Measurements from ENCODE around the gene ABCF1.
"Not testable (repeated sequence)": the region's sequence is repeated elsewhere in the genome, so short reads cannot be mapped to it uniquely, and the experiment has no call there.

ABCF1 gene

DNA sequence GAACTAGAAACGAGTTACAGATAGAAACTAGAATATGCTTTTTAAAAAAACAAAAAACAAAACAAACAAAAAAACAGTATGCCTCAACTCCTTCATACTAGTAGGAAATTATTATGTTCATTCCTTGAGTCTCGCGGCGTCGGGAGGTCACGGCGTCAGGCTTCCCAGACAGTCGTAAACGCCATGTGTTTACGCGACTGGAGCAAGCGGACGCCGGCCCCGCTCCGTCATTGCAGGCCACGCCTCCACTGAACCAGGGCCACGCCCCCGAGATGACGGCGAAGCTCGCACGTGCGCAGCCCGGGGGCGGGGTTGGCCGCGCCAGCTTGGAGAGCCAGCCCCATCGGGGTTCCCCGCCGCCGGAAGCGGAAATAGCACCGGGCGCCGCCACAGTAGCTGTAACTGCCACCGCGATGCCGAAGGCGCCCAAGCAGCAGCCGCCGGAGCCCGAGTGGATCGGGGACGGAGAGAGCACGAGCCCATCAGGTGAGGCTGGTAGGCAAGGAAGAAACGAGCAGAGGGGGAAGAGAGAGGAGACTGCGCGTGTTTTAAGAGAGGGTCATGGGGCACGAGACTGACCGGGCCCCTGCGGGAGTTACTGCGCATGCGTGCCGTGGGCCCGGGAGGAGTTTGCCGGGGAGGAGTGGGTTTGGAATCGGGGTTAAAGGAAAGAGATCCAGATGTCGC lies at the start of gene ABCF1:
Gene ABCF1, plus strand, starts transcription at position 368 of the 687 bp plus-strand sequence. Its CDS starts 46 bp downstream, at position 414.
- DNase-seq (ENCODE audit: low spot score): peak; percentile 97

GRCh38 chr6:30521952-30522351 lies 49.3 kb upstream of the ABCF1 start:
- not testable (repeated sequence) for DNase-seq (ENCODE audit: low spot score)

DNA sequence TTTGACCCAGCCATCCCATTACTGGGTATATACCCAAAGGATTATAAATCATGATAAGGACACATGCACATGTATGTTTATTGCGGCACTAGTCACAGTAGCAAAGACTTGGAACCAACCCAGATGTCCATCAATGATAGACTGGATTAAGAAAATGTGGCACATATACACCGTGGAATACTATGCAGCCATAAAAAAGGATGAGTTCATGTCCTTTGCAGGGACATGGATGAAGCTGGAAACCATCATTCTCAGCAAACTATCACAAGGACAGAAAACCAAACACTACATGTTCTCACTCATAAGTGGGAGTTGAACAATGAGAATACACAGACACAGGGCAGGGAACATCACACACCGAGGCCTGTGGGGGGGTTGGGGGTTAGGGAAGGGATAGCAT lies 44.8 kb upstream of the ABCF1 start:
- DNase-seq (ENCODE audit: low spot score): not testable (repeated sequence)

DNA sequence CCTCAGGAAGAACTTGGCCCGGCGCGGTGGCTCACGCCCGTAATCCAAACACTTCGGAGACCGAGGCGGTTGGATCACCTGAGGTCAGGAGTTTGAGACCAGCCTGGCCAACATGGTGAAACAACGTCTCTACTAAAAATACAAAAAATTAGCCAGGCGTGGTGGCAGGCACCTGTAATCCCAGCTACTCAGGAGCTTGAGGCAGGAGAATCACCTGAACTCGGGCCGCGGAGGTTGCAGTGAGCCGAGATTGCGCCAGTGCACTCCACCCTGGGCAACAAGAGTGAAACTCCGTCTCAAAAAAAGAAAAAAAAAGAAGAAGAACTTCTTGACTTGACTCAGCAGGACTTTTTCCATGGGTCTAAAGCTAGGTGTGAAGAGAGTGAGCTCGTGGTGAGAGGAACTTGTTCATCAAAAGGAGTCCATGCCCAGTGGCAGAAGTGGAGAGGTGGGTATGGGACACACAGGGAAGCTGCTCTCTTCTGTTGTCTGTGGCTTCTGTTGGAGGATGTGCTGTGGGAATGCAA lies 41.8 kb upstream of the ABCF1 start:
- not testable (repeated sequence) for DNase-seq (ENCODE audit: low spot score)

GRCh38 chr6:30530014-30530413 lies 41.2 kb upstream of the ABCF1 start:
- DNase-seq (ENCODE audit: low spot score): no peak

- no peak for DNase-seq (ENCODE audit: low spot score)
These were observed 37.6 kb upstream of the ABCF1 start for GRCh38 chr6:30533460-30534294.

DNA sequence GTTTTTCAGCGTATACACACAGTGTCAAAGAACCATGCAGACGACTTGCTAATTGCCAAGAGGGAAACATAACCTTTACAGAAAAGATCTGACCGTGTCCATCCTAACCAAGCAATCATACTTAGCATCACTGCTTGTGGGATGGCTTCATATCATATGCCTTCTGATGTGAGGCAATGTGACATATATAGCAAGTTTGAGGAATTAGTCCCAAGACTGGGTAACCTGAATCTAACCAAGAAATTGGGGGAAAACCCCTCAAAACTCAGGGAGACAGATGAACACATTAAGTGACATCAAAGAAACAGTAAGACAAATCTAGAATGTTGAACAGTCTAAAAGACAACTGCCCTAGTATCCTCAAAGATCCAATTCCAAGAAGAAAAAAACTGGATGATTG lies 33.3 kb upstream of the ABCF1 start:
- DNase-seq (ENCODE audit: low spot score): no peak

GRCh38 chr6:30541515-30542403 lies 29.5 kb upstream of the ABCF1 start:
- DNase-seq (ENCODE audit: low spot score): peak; percentile 88

GRCh38 chr6:30542404-30542725 lies 28.9 kb upstream of the ABCF1 start:
- DNase-seq (ENCODE audit: low spot score): peak; percentile 63

GRCh38 chr6:30542915-30543314 lies 28.3 kb upstream of the ABCF1 start:
- DNase-seq (ENCODE audit: low spot score): no peak

- no peak for DNase-seq (ENCODE audit: low spot score)
These were observed 27.4 kb upstream of the ABCF1 start for GRCh38 chr6:30543821-30544220.

DNA sequence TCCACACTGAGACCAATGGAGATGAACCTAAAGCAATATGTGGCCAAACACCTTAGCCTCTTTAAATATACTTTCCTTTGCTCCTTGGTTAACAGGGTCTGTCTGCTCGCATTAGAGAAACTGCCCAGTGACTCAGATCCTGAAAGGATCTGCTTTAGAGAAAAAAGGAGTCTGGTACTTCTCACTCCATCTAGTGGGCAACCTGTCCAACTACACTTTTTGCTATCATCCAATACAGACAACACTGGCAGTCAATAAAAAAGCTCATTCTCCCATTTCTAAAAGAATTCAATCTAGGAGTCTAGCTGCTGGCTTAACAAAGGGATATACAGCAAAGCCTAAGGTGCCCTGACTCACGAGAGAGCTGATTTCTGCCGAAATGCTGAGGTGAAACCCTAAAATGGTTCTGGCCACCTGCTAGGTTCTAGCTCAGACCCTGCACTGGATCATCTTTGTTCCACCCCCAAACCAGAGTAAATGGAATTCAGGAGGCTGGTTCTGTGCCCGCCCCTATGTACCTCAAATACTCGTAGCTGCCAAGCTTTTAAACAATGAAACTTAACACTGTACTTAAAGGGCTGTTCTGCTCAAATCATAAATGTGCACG lies 26.5 kb upstream of the ABCF1 start:
- DNase-seq (ENCODE audit: low spot score): peak; percentile 69

DNA sequence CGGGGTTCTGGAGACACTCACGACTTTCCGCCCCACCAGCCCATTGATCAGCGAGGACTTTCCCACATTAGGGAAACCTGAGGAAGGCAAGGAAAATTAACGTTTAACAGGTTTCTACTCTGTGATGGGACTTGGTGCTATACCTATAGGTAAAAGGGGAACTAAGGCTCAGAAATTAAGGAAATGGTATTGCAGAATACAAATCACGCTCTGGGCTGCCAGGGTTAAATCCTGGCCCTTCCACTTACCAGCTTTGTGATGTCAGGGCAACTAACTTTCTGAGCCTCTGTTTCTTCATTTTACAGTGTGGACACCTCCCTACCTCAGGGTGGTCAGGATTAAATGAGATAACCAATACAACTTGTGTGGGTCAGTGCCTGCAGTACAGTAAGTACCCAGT lies 23.8 kb upstream of the ABCF1 start:
- DNase-seq (ENCODE audit: low spot score): no peak

- no peak for DNase-seq (ENCODE audit: low spot score)
These were observed 22.9 kb upstream of the ABCF1 start for GRCh38 chr6:30548375-30548774.

DNA sequence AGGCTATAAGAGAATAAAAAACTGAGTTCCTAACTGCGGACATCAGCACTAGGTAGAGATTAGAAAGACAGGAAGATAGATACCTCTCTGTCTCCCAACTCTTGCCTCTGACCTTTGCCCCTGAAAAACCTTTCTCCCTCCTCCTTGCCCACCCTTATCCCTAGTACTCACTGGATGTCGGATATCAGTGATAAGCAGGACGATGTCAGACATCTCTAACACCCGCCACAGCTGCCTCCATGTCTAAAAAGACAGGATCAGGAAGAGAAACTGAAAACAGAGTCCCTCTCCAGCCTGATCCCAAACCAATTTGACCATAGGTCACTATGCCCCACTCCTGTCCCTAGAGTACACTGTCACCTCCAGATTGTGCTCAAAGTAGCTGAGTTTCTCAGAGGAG lies 16.8 kb upstream of the ABCF1 start:
- no peak for DNase-seq (ENCODE audit: low spot score)

DNA sequence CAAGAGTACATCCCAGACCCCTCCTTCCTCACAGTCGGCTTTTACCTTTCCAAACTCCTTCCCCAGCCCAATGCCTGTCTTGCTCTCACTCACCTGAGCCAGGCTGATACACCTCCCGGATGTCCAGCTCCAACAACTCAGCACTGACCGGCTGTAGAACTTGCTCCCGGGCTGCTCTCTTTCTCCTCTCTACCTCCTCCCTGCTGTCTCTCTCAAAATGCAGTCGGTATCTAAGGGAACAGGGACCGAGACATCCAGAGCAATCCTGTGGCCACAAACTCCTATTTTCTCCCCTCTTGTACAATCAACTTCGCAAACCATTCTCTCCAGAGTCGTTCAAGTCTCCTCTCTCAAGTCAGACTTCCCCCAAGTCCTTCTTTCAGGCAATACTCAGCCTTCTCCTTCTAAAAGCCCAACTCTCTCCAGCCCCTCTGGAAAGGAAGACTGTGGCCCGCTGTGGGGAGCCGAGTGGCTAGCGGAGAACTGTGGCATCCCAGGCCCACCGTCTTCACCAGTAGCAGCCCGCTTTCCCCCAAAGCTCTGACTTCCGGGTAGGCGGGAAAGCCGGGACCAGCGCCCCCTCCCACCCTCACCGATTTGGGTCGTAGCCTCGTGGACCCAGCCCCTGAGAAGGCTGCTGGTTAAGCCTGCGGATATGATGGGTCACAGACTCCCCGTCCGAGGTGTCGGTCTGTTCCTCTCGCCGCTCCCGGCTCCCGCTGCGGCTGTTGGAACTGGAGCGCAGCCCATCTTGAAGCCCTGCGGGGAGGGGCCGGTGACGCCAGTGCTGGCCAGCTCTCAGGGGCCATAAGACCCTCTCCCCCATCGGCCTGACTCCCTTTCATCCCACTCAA lies 16.1 kb upstream of the ABCF1 start:
- DNase-seq (ENCODE audit: low spot score): no peak

DNA sequence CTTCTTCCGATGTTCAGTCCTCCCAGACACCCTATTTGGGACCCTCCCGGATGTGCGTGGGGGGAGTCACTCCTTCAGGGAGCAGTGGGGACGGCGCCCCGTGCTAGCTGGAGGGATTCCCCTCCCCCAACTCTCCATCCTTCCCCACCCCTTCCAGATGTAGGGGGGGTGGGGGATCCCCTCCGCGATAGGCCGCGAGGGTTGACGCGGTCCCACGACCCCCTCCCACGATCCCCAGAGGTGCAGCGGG lies 15.5 kb upstream of the ABCF1 start:
- DNase-seq (ENCODE audit: low spot score): no peak

- DNase-seq (ENCODE audit: low spot score): peak; percentile 94
These were observed 15.0 kb upstream of the ABCF1 start, which contains the start of gene GNL1 for GRCh38 chr6:30556066-30556905. TSS of gene GNL1 (minus strand) at chr6:30556489. CDS start at chr6:30556203, 286 bp downstream.

DNA sequence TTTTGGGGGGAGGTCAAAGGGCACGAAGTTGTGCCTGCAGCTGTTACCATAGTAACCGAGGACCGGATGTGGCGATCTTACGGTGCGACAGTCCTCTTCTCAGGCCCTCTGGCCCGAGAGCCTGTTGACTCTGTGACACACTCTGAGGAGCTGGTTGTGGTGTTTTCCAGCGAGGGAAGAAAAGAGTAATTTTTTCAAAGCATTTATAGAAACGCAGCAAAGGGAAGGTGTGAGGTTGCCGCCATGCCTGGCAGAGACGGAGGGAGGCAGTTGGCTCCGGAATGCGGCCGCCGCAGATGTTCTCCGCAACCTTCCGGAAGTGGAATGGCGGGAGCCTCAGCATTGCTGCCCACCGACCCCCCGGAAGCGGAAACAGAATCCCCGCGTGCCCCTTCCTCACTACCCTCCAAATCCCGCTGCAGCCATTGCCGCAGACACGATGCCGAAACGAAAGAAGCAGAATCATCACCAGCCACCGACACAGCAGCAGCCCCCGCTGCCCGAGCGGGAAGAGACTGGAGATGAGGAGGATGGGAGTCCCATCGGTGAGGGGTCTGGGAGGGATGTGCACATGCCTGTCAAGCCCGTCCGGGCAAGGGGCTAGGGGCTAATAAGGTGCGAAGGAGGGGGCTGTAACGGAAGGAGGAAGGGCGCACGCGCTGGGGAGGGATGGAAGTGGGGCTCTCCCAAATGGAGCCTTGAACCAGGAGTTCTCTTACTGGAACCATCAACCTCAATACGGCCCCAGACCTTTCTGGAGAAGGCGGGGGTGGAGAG lies 14.1 kb upstream of the ABCF1 start, which contains the start of gene PRR3:
Gene PRR3, plus strand, starts transcription at position 390 of the 777 bp plus-strand sequence. Its CDS starts 50 bp downstream, at position 440.
- DNase-seq (ENCODE audit: low spot score): peak; percentile 94

Data from NAMALWA (cell line).